IMR-90 (cell line): ENCODE results near the gene ITIH5. TPM values are rescaled to one million over a fixed set of nuclear protein-coding genes. Genes with fewer than 3 reads are reported as not detected.

Experiments
- ATAC-seq: fragments of 200-7000 bp; cut with Tn5 transposase; 2 replicates; pipeline ENCODE4 v1.9.1; 2020; ENCODE audit warnings: low read depth, mild to moderate bottlenecking, moderate library complexity
- BruUV-seq: library from RNA; stranded (reverse); fragments of 400-500 nt; replicated peaks from 2 replicates; lab custom pipeline; 2021; lab: Mats Ljungman, UMichigan
- CTCF ChIA-PET: fragments of 300-600 bp; formaldehyde crosslinking; extraction: SDS; loops from one replicate; lab custom pipeline; 2021; ENCODE audit warnings: antibody characterized with exemption; lab: Yijun Ruan, JAX
- POLR2A ChIA-PET: fragments of 300-600 bp; sonication (Branson Sonifier 250); formaldehyde crosslinking; loops from one replicate; lab custom pipeline; 2022; ENCODE audit warnings: antibody characterized with exemption; ENCODE audit not compliant: unreplicated experiment; lab: Charles Lee
- DNase-seq: peaks from one replicate; pipeline ENCODE4 v3.0.0; 2013
- H2AFZ ChIP-seq: replicated peaks from 2 replicates; pipeline ENCODE3; 2013; ENCODE audit warnings: low read length, mild to moderate bottlenecking; ENCODE audit not compliant: poor library complexity
- H2AK5ac ChIP-seq: 2 replicates; pipeline ENCODE4 v1.6.1; 2013; ENCODE audit warnings: low read depth, low read length, inconsistent platforms
- H2AK9ac ChIP-seq: replicated peaks from 2 replicates; pipeline ENCODE3; 2013; ENCODE audit warnings: mild to moderate bottlenecking, low read depth, low read length, moderate library complexity; ENCODE audit not compliant: poor library complexity
- H2BK120ac ChIP-seq: 2 replicates; pipeline ENCODE4 v1.6.1; 2013; ENCODE audit warnings: low read depth, low read length, inconsistent platforms
- H2BK15ac ChIP-seq: 3 replicates; pipeline ENCODE4 v1.6.1; 2013; ENCODE audit warnings: low read depth, low read length, inconsistent platforms
- H2BK20ac ChIP-seq: 2 replicates; pipeline ENCODE4 v1.6.1; 2013; ENCODE audit warnings: low read depth, mild to moderate bottlenecking, inconsistent platforms, low read length, moderate library complexity
- H2BK5ac ChIP-seq: 2 replicates; pipeline ENCODE4 v1.6.1; 2013; ENCODE audit warnings: mild to moderate bottlenecking, low read depth, low read length, inconsistent platforms; ENCODE audit not compliant: poor library complexity, severe bottlenecking
- H3K14ac ChIP-seq: replicated peaks from 2 replicates; pipeline ENCODE4 v1.6.1; 2013; ENCODE audit warnings: low read depth, low read length, inconsistent platforms
- H3K18ac ChIP-seq: 2 replicates; pipeline ENCODE4 v1.6.1; 2013; ENCODE audit warnings: low read depth, low read length, control low read depth
- H3K23ac ChIP-seq: 2 replicates; pipeline ENCODE4 v1.6.1; 2013; ENCODE audit warnings: low read depth, low read length, inconsistent platforms
- H3K27ac ChIP-seq: 2 replicates; pipeline ENCODE4 v1.5.1; 2013; ENCODE audit warnings: mild to moderate bottlenecking, control low read depth, low read length; ENCODE audit not compliant: insufficient read depth
- H3K27me3 ChIP-seq: 2 replicates; pipeline ENCODE4 v1.6.1; 2013; ENCODE audit warnings: low read length; ENCODE audit not compliant: control insufficient read depth, insufficient read depth
- H3K36me3 ChIP-seq: 2 replicates; pipeline ENCODE4 v1.6.1; 2013; ENCODE audit warnings: low read length, mixed read lengths; ENCODE audit not compliant: control insufficient read depth, insufficient read depth
- H3K4ac ChIP-seq: 2 replicates; pipeline ENCODE4 v1.6.1; 2013; ENCODE audit warnings: low read depth, low read length, inconsistent platforms
- H3K4me1 ChIP-seq: 2 replicates; pipeline ENCODE4 v1.6.1; 2013; ENCODE audit warnings: low read length, mixed read lengths; ENCODE audit not compliant: control insufficient read depth, insufficient read depth
- H3K4me2 ChIP-seq: 2 replicates; pipeline ENCODE4 v1.6.1; 2013; ENCODE audit warnings: low read depth, mild to moderate bottlenecking, control low read depth, low read length, moderate library complexity
- H3K4me3 ChIP-seq: 2 replicates; pipeline ENCODE4 v1.5.1; 2013; ENCODE audit warnings: low read depth, mild to moderate bottlenecking, control low read depth, low read length, moderate library complexity; ENCODE audit not compliant: insufficient read depth
- H3K56ac ChIP-seq: 2 replicates; pipeline ENCODE4 v1.6.1; 2013; ENCODE audit warnings: low read length, inconsistent platforms; ENCODE audit not compliant: insufficient read depth; ENCODE audit errors: extremely low read depth
- H3K79me1 ChIP-seq, 2 experiments: 2 replicates each; pipeline ENCODE4 v1.6.1; 2013; ENCODE audit warnings: low read length in 2 of 2, inconsistent platforms in 1 of 2, low read depth in 1 of 2
- H3K9ac ChIP-seq: 2 replicates; pipeline ENCODE4 v1.6.1; 2013; ENCODE audit warnings: low read depth, low read length, control low read depth
- H3K9me1 ChIP-seq: 2 replicates; pipeline ENCODE4 v1.6.1; 2013; ENCODE audit warnings: low read length, inconsistent platforms; ENCODE audit not compliant: insufficient read depth
- H3K9me3 ChIP-seq: 2 replicates; pipeline ENCODE4 v1.6.1; 2013; ENCODE audit warnings: low read length; ENCODE audit not compliant: control insufficient read depth, insufficient read depth
- H4K20me1 ChIP-seq: 2 replicates; pipeline ENCODE4 v1.6.1; 2013; ENCODE audit warnings: low read length, inconsistent platforms; ENCODE audit not compliant: insufficient read depth
- H4K5ac ChIP-seq: 2 replicates; pipeline ENCODE4 v1.6.1; 2013; ENCODE audit warnings: mild to moderate bottlenecking, low read depth, low read length, control low read depth
- H4K8ac ChIP-seq, 2 experiments: 2 replicates each; pipeline ENCODE4 v1.6.1; 2013; ENCODE audit warnings: low read depth in 2 of 2, low read length in 2 of 2, control low read depth in 1 of 2, inconsistent platforms in 1 of 2
- H4K91ac ChIP-seq: 2 replicates; pipeline ENCODE4 v1.6.1; 2013; ENCODE audit warnings: low read depth, low read length, inconsistent platforms; ENCODE audit not compliant: insufficient read depth
- BHLHE40 ChIP-seq: fragments of 150-350 bp; IDR thresholded peaks from 2 replicates; pipeline ENCODE4 v1.6.1; 2016; ENCODE audit warnings: mild to moderate bottlenecking, low read depth, low read length
- CEBPB ChIP-seq: IDR thresholded peaks from 2 replicates; pipeline ENCODE4 v1.6.1; 2012; ENCODE audit warnings: low read depth, low read length, improper control_type of control experiment
- CHD1 ChIP-seq: IDR thresholded peaks from 2 replicates; pipeline ENCODE4 v1.6.1; 2012; ENCODE audit warnings: low read depth, low read length, improper control_type of control experiment
- CTCF ChIP-seq: conservative IDR thresholded peaks from 2 replicates; pipeline ENCODE4 v1.5.1; 2012; ENCODE audit warnings: mild to moderate bottlenecking, low read depth, low read length, improper control_type of control experiment
- ELK1 ChIP-seq: fragments of 150-350 bp; IDR thresholded peaks from 2 replicates; pipeline ENCODE4 v1.6.1; 2016; ENCODE audit warnings: low read depth, mild to moderate bottlenecking, low read length, moderate library complexity, borderline replicate concordance
- FOS ChIP-seq: fragments of 150-350 bp; IDR thresholded peaks from 2 replicates; pipeline ENCODE4 v1.6.1; 2016; ENCODE audit warnings: low read depth, low read length
- MAFK ChIP-seq: IDR thresholded peaks from 2 replicates; pipeline ENCODE4 v1.6.1; 2012; ENCODE audit warnings: low read depth, low read length, improper control_type of control experiment
- MAZ ChIP-seq: IDR thresholded peaks from 2 replicates; pipeline ENCODE4 v1.6.1; 2012; ENCODE audit warnings: low read depth, mild to moderate bottlenecking, low read length, improper control_type of control experiment, moderate library complexity, borderline replicate concordance
- MXI1 ChIP-seq: IDR thresholded peaks from 2 replicates; pipeline ENCODE4 v1.6.1; 2012; ENCODE audit warnings: low read depth, mild to moderate bottlenecking, low read length, moderate library complexity, borderline replicate concordance
- NFE2L2 ChIP-seq: fragments of 150-350 bp; IDR thresholded peaks from 2 replicates; pipeline ENCODE4 v1.6.1; 2016; ENCODE audit warnings: low read depth, mild to moderate bottlenecking, low read length
- POLR2A ChIP-seq: IDR thresholded peaks from 2 replicates; pipeline ENCODE4 v1.6.1; 2012; ENCODE audit warnings: mild to moderate bottlenecking, low read depth, low read length
- RAD21 ChIP-seq: IDR thresholded peaks from 2 replicates; pipeline ENCODE4 v1.6.1; 2012; ENCODE audit warnings: low read length, improper control_type of control experiment
- RCOR1 ChIP-seq: IDR thresholded peaks from 2 replicates; pipeline ENCODE4 v1.6.1; 2012; ENCODE audit warnings: mild to moderate bottlenecking, low read length, improper control_type of control experiment; ENCODE audit not compliant: insufficient replicate concordance
- RFX5 ChIP-seq: IDR thresholded peaks from 2 replicates; pipeline ENCODE4 v1.8.0; 2012; ENCODE audit warnings: low read depth, mild to moderate bottlenecking, low read length, moderate library complexity
- SMC3 ChIP-seq: fragments of 150-350 bp; IDR thresholded peaks from 2 replicates; pipeline ENCODE4 v1.6.1; 2016; ENCODE audit warnings: low read depth, mild to moderate bottlenecking, antibody characterized with exemption, low read length, moderate library complexity
- USF2 ChIP-seq: fragments of 150-350 bp; IDR thresholded peaks from 2 replicates; pipeline ENCODE4 v1.6.1; 2017; ENCODE audit warnings: mild to moderate bottlenecking, antibody characterized with exemption, low read length, low read depth
- WGBS, 2 experiments: methylation state at CpG; one replicate each; pipeline versions ENCODE4 v1.1.5 to v1.1.7; 2013; ENCODE audit warnings: missing lambda C conversion rate in 2 of 2; ENCODE audit not compliant: insufficient read length in 1 of 2; ENCODE audit errors: extremely low coverage in 2 of 2; 5-methylcytosine and 5-hydroxymethylcytosine counted together
- dilution Hi-C: fragments of 300-500 bp; cut with HindIII; formaldehyde crosslinking; loops from one replicate; pipeline ENCODE4 v1.14.3; 2018; ENCODE audit warnings: low sequenced_read_pairs; ENCODE audit not compliant: unreplicated experiment
- in situ Hi-C: fragments of 300-500 bp; cut with MboI; formaldehyde crosslinking; loops from 3 replicates; pipeline ENCODE4 v1.14.3; 2019; ENCODE audit warnings: low sequenced_read_pairs, inconsistent platforms, mixed read lengths
- intact Hi-C: fragments of 100-400 bp; cut with micrococcal nuclease; formaldehyde crosslinking; loops from 2 replicates; pipeline ENCODE4 v1.10.0; 2022
- polyA plus RNA-seq, 3 experiments: library from polyadenylated mRNA; depleted of rRNA; stranded (reverse); fragments of >200 nt; gene quantifications; 2 replicates each; pipeline ENCODE4 v1.2.3, GENCODE V29; 2012; ENCODE audit warnings: low replicate concordance in 1 of 3
- total RNA-seq: library from RNA; depleted of rRNA; stranded (reverse); fragments of >200 nt; gene quantifications from 2 replicates; pipeline ENCODE4 v1.2.3, GENCODE V29; 2012

Gene ITIH5
- total and polyA plus RNA-seq, 2 of the 4 experiments (the other 2 are of a cell fraction), result under 0.01 to 0.07 TPM

- Histone ChIP-seq H4K20me1 (no peaks in the 10 kb centered on the region), H3K4me1 (no peaks in the 10 kb centered on the region), H3K14ac (no peak overlapping the region), H3K9ac (no peak overlapping the region), H4K91ac (no peak overlapping the region), H3K4me3 (no peak overlapping the region), H3K9me1 (no peaks in the 10 kb centered on the region), H3K79me1 (no peaks in the 10 kb centered on the region), H3K56ac (no peak overlapping the region), H2BK15ac (no peak overlapping the region), H3K4ac (no peak overlapping the region), H3K4me2 (no peak overlapping the region), H3K9me3 (no peaks in the 10 kb centered on the region), H2AK5ac (no peak overlapping the region), H2BK120ac (no peak overlapping the region), H2AK9ac (peak overlapping the region; percentile 50), H3K27me3 (no peaks in the 10 kb centered on the region; the same call in 1 of the 2 replicates), H3K27ac (no peak overlapping the region), H2AFZ (peak overlapping the region; percentile 41), H2BK20ac (no peak overlapping the region), H2BK5ac (no peak overlapping the region), H4K8ac (no peak overlapping the region), H3K18ac (no peak overlapping the region), H3K36me3 (no peaks in the 10 kb centered on the region), H3K23ac (no peak overlapping the region), H4K5ac (no peak overlapping the region)
- no peak for ATAC-seq
- intact Hi-C loops (no loop called here), in situ Hi-C loops (no loop called here), dilution Hi-C loops (no loop called here)
- no peak for DNase-seq
- POLR2A ChIA-PET, result no interaction called here
- TF ChIP-seq NFE2L2 (no peak), POLR2A (no peak), CHD1 (no peak), RFX5 (no peak), CEBPB (no peak), ELK1 (no peak), RCOR1 (no peak), RAD21 (no peak), SMC3 (no peak), CTCF (no peak), BHLHE40 (no peak), MAZ (no peak), FOS (no peak), MXI1 (no peak), MAFK (no peak), USF2 (no peak)
- WGBS, 2 experiments, result no CpG with 5 or more reads among the region's 7 CpGs
- no TSS peak for BruUV-seq
- CTCF ChIA-PET, result interaction anchor here (0.6 kb wide), 1 partner anchor 127 kb away, joined by 3 read pairs; no protein-coding TSS in a partner anchor
Observed at GRCh38 chr10:7651853-7652470, 14.8 kb downstream of the ITIH5 start.
